PC-9 (cell line): ENCODE data around the gene VPS35. TPM values are rescaled to one million over a fixed set of nuclear protein-coding genes. Genes with fewer than 3 reads are reported as not detected.

Experiments
- BruUV-seq: library from RNA; stranded (reverse); fragments of 400-500 nt; replicated peaks from 2 replicates; lab custom pipeline; 2021; lab: Mats Ljungman, UMichigan
- CTCF ChIA-PET: fragments of 300-600 bp; sonication (Branson Sonifier 250); formaldehyde crosslinking; loops from one replicate; lab custom pipeline; 2022; ENCODE audit warnings: antibody characterized with exemption; lab: Charles Lee
- POLR2A ChIA-PET: fragments of 300-600 bp; sonication (Branson Sonifier 250); formaldehyde crosslinking; loops from one replicate; lab custom pipeline; 2022; ENCODE audit warnings: antibody characterized with exemption; ENCODE audit not compliant: unreplicated experiment; lab: Charles Lee
- DNase-seq, 2 experiments: peaks; one replicate each; pipeline versions ENCODE4 v3.0.0 to v3.0.0-alpha.2; 2015 to 2022; ENCODE audit warnings: mixed read lengths in 1 of 2
- H2AFZ ChIP-seq: fragments of 200-600 bp; sonication (generic); 2 replicates; pipeline ENCODE4 v1.8.1; 2017; ENCODE audit warnings: antibody characterized with exemption
- H3F3A ChIP-seq: fragments of 200-600 bp; sonication (generic); 2 replicates; pipeline ENCODE4 v1.8.1; 2017; ENCODE audit warnings: antibody characterized with exemption, mild to moderate bottlenecking, low read depth; ENCODE audit not compliant: insufficient read depth
- H3K27ac ChIP-seq: fragments of 200-600 bp; sonication (generic); 2 replicates; pipeline ENCODE4 v1.6.1; 2016; ENCODE audit warnings: mixed run types
- H3K27me3 ChIP-seq: fragments of 200-600 bp; sonication (generic); 2 replicates; pipeline ENCODE4 v1.6.1; 2016; ENCODE audit warnings: low read depth, mixed run types; ENCODE audit not compliant: insufficient read depth
- H3K36me3 ChIP-seq: fragments of 200-600 bp; sonication (generic); 2 replicates; pipeline ENCODE4 v1.6.1; 2016; ENCODE audit warnings: low read depth, mixed run types
- H3K4me1 ChIP-seq: fragments of 200-600 bp; sonication (generic); replicated peaks from 2 replicates; pipeline ENCODE4 v1.6.1; 2016; ENCODE audit warnings: mixed run types; ENCODE audit not compliant: insufficient read depth
- H3K4me2 ChIP-seq: fragments of 200-600 bp; sonication (generic); 2 replicates; pipeline ENCODE4 v1.6.1; 2017; ENCODE audit warnings: mixed run types
- H3K4me3 ChIP-seq: fragments of 200-600 bp; sonication (generic); 2 replicates; pipeline ENCODE4 v1.6.1; 2016; ENCODE audit warnings: mixed run types
- H3K79me2 ChIP-seq: fragments of 200-600 bp; sonication (generic); 2 replicates; pipeline ENCODE4 v1.6.1; 2017; ENCODE audit warnings: low read depth, mixed run types
- H3K9me2 ChIP-seq: fragments of 200-600 bp; sonication (generic); 2 replicates; pipeline ENCODE4 v1.8.1; 2017; ENCODE audit warnings: mild to moderate bottlenecking; ENCODE audit not compliant: insufficient read depth
- H3K9me3 ChIP-seq: fragments of 200-600 bp; sonication (generic); 2 replicates; pipeline ENCODE4 v1.8.1; 2016; ENCODE audit warnings: low read depth; ENCODE audit not compliant: insufficient read depth
- H4K20me1 ChIP-seq: fragments of 200-600 bp; sonication (generic); 2 replicates; pipeline ENCODE4 v1.8.1; 2017; ENCODE audit not compliant: insufficient read depth
- EZH2 ChIP-seq: fragments of 200-600 bp; sonication (generic); IDR thresholded peaks from 2 replicates; pipeline ENCODE4 v1.8.0; 2017; ENCODE audit warnings: antibody characterized with exemption, low read depth
- intact Hi-C: fragments of 100-400 bp; cut with micrococcal nuclease; formaldehyde crosslinking; loops from one replicate; pipeline ENCODE4 v1.10.0; 2022; ENCODE audit not compliant: unreplicated experiment
- total RNA-seq: library from RNA; stranded (reverse); gene quantifications from 2 replicates; pipeline ENCODE4 v1.2.3, GENCODE V29; 2021
- TF ChIP-seq, protein P1 (sequence below): fragments of 200-600 bp; sonication (generic); conservative IDR thresholded peaks from 2 replicates; pipeline ENCODE4 v1.6.1; 2017; ENCODE audit warnings: mixed run types, antibody characterized with exemption, mild to moderate bottlenecking, moderate library complexity

The VPS35 gene
- total RNA-seq, 1 experiment from 2014 or later: 98.4 TPM

DNA sequence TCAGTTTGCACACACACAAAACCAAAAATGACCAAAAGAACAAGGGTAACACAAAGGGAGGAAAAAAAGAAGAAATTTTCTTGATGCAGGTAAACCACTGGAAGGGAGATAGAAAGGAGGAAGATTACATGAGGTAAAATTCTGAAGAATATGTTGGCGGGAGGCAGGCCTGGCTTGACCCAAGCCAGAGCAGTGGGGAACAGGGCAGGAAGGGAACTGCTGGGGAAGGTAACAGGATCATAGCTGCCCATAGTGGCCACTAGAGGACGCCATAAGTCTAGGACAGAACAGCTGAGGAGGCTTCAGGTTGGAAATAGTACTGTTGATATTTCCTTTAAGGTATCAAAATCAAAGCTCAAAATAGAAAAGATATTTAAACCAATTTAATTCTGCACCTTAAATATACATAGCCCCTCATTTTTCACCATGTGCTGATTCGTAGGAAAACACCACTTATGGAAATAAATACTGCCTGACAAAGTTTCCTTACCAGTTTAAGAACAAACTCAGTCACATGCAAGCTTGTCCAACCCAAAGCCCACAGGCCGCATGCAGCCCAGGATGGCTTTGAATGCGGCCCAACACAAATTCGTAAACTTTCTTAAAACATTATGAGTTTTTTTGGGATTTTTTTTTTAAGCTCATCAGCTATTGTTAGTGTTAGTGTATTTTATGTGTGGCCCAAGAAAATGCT lies 15.5 kb downstream of the VPS35 start:
- Histone ChIP-seq H3K4me1 (no peaks in the 10 kb centered on the region), H3K27me3 (no peaks in the 10 kb centered on the region), H3K4me2 (no peak overlapping the region), H3K36me3 (peaks cover 6% of the 10 kb centered on the region; the same call in 1 of the 2 replicates), H2AFZ (no peak overlapping the region), H3K4me3 (no peak overlapping the region), H3K27ac (no peak overlapping the region), H4K20me1 (peaks cover 12% of the 10 kb centered on the region; the same call in 1 of the 2 replicates), H3F3A (0 out of 2 replicates have a peak, but pooled peaks cover 3% of the 10 kb centered on the region), H3K79me2 (no peaks in the 10 kb centered on the region), H3K9me2 (no peaks in the 10 kb centered on the region), H3K9me3 (no peaks in the 10 kb centered on the region)
- DNase-seq: peak in 1 of 2 experiments; percentile 33
- intact Hi-C loops: loop anchor here (1.0 to 5.0 kb wide), 2 partner anchors 129 to 235 kb away; no protein-coding TSS in a partner anchor
- ChIA-PET POLR2A (no interaction called here), CTCF (interaction anchor here (0.5 to 1.2 kb wide), 8 partner anchors 9 to 235 kb away, joined by 3 to 11 read pairs (median 3); no protein-coding TSS in a partner anchor)
- TF ChIP-seq, protein P1, sequence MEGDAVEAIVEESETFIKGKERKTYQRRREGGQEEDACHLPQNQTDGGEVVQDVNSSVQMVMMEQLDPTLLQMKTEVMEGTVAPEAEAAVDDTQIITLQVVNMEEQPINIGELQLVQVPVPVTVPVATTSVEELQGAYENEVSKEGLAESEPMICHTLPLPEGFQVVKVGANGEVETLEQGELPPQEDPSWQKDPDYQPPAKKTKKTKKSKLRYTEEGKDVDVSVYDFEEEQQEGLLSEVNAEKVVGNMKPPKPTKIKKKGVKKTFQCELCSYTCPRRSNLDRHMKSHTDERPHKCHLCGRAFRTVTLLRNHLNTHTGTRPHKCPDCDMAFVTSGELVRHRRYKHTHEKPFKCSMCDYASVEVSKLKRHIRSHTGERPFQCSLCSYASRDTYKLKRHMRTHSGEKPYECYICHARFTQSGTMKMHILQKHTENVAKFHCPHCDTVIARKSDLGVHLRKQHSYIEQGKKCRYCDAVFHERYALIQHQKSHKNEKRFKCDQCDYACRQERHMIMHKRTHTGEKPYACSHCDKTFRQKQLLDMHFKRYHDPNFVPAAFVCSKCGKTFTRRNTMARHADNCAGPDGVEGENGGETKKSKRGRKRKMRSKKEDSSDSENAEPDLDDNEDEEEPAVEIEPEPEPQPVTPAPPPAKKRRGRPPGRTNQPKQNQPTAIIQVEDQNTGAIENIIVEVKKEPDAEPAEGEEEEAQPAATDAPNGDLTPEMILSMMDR: peak; percentile 86
- TF ChIP-seq EZH2: no peak
- BruUV-seq: no TSS peak

DNA sequence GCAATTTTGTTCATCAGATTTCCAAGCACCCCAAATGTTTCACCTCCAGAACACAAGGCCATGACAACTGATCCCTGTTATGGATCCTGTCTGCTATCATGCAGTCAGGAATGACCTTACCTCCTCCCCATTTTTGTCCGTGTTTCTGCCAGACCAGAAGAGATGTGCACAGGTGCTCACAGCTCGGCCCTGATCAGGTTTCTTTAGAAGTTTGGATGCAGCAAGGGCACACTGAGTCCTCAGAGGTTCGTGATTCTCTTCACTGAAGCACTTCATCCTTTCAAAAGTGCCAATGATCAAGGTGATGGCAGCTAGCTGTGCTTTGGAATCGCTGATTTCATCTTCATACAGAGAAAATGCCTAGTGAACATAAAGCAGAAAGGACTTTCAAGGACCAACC lies 26.9 kb downstream of the VPS35 start:
- ChIA-PET POLR2A (no interaction called here), CTCF (no interaction called here)
- H3K79me2 ChIP-seq: no peaks in the 10 kb centered on the region
- intact Hi-C loops: no loop called here
- TF ChIP-seq, protein P1: no peak
- no peak for TF ChIP-seq EZH2
- H3K27me3 ChIP-seq: no peaks in the 10 kb centered on the region
- no peaks in the 10 kb centered on the region for H3F3A ChIP-seq
- H3K36me3 ChIP-seq: peaks cover 12% of the 10 kb centered on the region
- H3K4me1 ChIP-seq: no peaks in the 10 kb centered on the region
- H3K4me2 ChIP-seq: no peak overlapping the region
- no TSS peak for BruUV-seq
- H3K9me2 ChIP-seq: no peaks in the 10 kb centered on the region
- no peak for DNase-seq
- 0 out of 2 replicates have a peak, but pooled peaks cover 3% of the 10 kb centered on the region for H4K20me1 ChIP-seq
- H2AFZ ChIP-seq: no peak overlapping the region
- H3K27ac ChIP-seq: no peak overlapping the region
- no peaks in the 10 kb centered on the region for H3K9me3 ChIP-seq
- H3K4me3 ChIP-seq: no peak overlapping the region

DNA sequence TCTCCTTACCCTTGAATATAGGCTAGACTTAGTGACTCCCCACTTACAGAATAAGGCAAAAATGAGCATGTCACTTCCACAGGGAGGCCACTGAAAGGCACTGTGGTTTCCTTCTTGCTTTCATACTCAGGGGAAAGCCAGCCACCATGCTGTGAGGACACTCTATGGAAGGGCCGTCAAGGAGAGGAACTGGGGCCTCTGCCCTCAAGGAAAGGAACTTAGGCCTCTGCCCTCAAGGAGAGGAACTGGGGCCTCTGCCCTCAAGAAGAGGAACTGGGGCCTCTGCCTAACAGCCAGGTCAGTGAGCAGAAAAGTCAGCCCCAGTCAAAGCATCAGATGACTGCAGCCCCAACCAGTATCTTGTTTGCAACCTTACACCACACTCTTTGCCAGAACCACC lies 30.1 kb downstream of the VPS35 start:
- Histone ChIP-seq H3K27me3 (no peaks in the 10 kb centered on the region), H3K4me2 (no peak overlapping the region), H3K4me1 (no peaks in the 10 kb centered on the region), H3K79me2 (no peaks in the 10 kb centered on the region), H3K4me3 (no peak overlapping the region), H3K36me3 (peaks cover 12% of the 10 kb centered on the region), H3K27ac (no peak overlapping the region), H2AFZ (no peak overlapping the region), H3K9me2 (no peaks in the 10 kb centered on the region), H4K20me1 (0 out of 2 replicates have a peak, but pooled peaks cover 3% of the 10 kb centered on the region), H3K9me3 (no peaks in the 10 kb centered on the region), H3F3A (no peaks in the 10 kb centered on the region)
- no peak for DNase-seq
- ChIA-PET POLR2A (no interaction called here), CTCF (no interaction called here)
- intact Hi-C loops: no loop called here
- no TSS peak for BruUV-seq
- TF ChIP-seq EZH2: no peak
- TF ChIP-seq, protein P1: no peak
